ENCODE measurements around the gene HCFC2. TPM values are rescaled to one million over a fixed set of nuclear protein-coding genes. Genes with fewer than 3 reads are reported as not detected.

HCFC2 gene
- total RNA-seq, 1 donor from 2014 or later: 23.5 TPM

DNA sequence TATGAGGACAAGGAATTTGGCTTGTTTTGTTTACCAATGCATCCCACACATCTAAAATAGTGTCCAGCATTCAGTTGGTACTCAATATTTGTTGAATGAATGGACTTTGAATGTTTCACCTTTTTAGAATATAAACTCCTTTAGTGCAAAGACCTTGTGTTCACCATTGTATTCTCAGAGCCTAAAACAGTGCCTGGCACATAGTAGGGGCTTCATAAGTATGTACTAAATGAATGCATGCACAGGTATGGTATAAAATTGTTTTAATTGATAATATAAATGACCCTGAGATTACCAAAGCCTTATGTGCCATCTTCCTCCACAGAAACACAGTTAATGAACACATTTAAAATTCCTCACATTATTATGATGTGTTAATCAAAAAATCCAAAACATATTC lies 78.7 kb downstream of the HCFC2 start:
- Mint-ChIP-seq H3K27me3 (ENCODE audit: low read depth) (no peaks in the 10 kb centered on the region), H3K4me3 (ENCODE audit: unreplicated experiment) (no peak overlapping the region), H3K4me1 (ENCODE audit: low read depth) (peaks cover 7% of the 10 kb centered on the region), H3K36me3 (ENCODE audit: low read depth) (no peaks in the 10 kb centered on the region), H3K27ac (ENCODE audit: unreplicated experiment) (no peak overlapping the region), H3K9me3 (ENCODE audit: low read depth) (no peaks in the 10 kb centered on the region)
- DNase-seq (ENCODE audit: low spot score): no peak
- TF ChIP-seq, protein P1, sequence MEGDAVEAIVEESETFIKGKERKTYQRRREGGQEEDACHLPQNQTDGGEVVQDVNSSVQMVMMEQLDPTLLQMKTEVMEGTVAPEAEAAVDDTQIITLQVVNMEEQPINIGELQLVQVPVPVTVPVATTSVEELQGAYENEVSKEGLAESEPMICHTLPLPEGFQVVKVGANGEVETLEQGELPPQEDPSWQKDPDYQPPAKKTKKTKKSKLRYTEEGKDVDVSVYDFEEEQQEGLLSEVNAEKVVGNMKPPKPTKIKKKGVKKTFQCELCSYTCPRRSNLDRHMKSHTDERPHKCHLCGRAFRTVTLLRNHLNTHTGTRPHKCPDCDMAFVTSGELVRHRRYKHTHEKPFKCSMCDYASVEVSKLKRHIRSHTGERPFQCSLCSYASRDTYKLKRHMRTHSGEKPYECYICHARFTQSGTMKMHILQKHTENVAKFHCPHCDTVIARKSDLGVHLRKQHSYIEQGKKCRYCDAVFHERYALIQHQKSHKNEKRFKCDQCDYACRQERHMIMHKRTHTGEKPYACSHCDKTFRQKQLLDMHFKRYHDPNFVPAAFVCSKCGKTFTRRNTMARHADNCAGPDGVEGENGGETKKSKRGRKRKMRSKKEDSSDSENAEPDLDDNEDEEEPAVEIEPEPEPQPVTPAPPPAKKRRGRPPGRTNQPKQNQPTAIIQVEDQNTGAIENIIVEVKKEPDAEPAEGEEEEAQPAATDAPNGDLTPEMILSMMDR (IDR thresholded peaks at IDR 0.05): no peak

DNA sequence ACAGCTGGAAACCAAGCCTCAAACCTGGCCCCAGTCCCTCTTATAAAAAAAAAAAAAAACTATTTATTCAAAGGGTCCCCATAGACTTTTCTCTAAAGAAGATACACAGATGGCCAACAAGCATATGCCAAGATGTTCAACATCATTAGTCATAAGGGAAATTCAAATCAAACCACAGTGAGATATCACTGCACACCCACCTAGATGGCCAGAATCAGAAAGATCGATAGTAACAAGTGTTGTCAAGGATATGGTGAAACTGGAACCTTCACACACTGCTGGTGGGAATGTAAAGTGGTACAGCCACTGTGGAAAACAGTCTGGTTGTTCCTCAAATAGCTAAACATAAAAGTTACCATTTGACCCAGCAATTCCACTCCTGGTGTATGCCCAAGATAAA lies 79.6 kb downstream of the HCFC2 start:
- no peaks in the 10 kb centered on the region for H3K9me3 Mint-ChIP-seq (ENCODE audit: low read depth)

DNA sequence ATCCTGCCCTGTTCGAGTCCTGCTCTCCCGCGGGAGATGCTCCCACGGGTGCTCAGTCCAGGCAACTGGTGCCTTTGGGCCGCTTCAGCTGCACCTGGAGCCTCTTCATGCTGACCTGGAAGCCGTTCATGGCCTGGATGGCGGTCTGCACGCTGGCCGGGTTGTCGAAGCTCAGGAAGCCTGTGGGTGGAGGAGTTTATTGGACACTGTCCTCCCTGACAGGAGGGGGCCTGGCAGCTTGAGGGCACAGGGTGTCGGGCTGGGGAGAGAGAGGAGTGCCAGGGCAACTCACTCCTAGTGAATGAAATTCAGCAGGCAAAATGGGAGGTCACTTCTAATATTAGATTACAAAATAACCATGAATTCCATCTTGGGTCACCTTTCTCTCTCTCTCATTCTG lies 83.0 kb downstream of the HCFC2 start:
- Mint-ChIP-seq H3K27ac (ENCODE audit: unreplicated experiment) (no peak overlapping the region), H3K36me3 (ENCODE audit: low read depth) (no peaks in the 10 kb centered on the region)
- TF ChIP-seq, protein P1 (IDR thresholded peaks at IDR 0.05): no peak

More for the DNA sequence above, 79.6 kb downstream of the HCFC2 start:
- H3K27ac Mint-ChIP-seq (ENCODE audit: unreplicated experiment): no peak overlapping the region
- no peaks in the 10 kb centered on the region for H3K27me3 Mint-ChIP-seq (ENCODE audit: low read depth)
- peaks cover 2% of the 10 kb centered on the region for H3K4me1 Mint-ChIP-seq (ENCODE audit: low read depth)
- no peaks in the 10 kb centered on the region for H3K36me3 Mint-ChIP-seq (ENCODE audit: low read depth)
- TF ChIP-seq, protein P1 (IDR thresholded peaks at IDR 0.05): no peak
- no peak overlapping the region for H3K4me3 Mint-ChIP-seq (ENCODE audit: unreplicated experiment)
- DNase-seq (ENCODE audit: low spot score): no peak

DNA sequence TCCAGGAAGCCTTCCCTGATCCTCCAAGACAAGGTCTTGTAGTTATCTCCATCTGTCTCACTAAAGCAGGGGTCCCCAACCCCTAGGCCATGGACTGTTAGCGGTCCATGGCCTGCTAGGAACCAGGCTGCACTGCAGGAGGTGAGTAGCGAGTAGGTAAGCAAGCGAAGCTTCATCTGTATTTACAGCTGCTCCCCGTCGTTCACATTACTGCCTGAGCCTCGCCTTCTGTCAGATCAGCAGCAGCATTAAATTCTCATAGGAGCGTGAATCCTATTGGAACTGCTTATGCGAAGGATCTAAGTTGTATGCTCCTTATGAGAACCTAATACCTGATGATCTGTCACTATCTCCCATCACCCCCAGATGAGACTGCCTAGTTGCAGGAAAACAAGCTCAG lies 86.1 kb downstream of the HCFC2 start:
- Mint-ChIP-seq H3K4me3 (ENCODE audit: unreplicated experiment) (no peak overlapping the region), H3K9me3 (ENCODE audit: low read depth) (no peaks in the 10 kb centered on the region), H3K36me3 (ENCODE audit: low read depth) (no peaks in the 10 kb centered on the region), H3K4me1 (ENCODE audit: low read depth) (no peaks in the 10 kb centered on the region), H3K27ac (ENCODE audit: unreplicated experiment) (no peak overlapping the region), H3K27me3 (ENCODE audit: low read depth) (peaks cover 2% of the 10 kb centered on the region)
- TF ChIP-seq, protein P1 (IDR thresholded peaks at IDR 0.05): no peak
- DNase-seq (ENCODE audit: low spot score): no peak

More for the DNA sequence above, 83.0 kb downstream of the HCFC2 start:
- H3K4me1 Mint-ChIP-seq (ENCODE audit: low read depth): no peaks in the 10 kb centered on the region
- DNase-seq (ENCODE audit: low spot score): no peak
- no peak overlapping the region for H3K4me3 Mint-ChIP-seq (ENCODE audit: unreplicated experiment)
- no peaks in the 10 kb centered on the region for H3K9me3 Mint-ChIP-seq (ENCODE audit: low read depth)
- peaks cover 2% of the 10 kb centered on the region for H3K27me3 Mint-ChIP-seq (ENCODE audit: low read depth)

DNA sequence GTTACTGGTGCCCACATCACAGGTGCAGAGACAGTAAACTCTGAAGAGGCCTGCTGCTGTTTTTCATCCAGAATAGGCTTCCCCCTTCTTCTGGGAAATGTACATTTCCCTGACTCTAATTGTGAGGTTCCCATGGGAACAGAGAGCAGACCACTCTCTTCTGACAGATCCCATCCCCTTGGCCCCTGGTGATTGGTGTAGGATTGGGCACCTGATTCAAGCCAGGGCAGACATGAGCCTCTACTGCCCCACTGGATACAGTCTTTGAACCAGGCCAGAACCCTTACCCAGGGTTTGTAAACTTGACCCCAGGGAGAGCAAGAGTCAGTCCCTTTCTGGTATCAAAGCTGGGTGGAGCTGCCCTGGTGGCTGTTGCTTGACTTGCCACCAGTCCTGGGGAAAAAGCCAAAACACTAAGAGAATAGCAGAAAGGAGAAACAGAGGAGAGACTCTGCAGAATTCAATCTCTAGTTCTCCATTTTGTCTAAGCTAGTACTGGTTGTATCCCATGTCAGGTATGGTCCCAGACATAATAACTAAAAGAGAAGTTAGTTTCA lies 88.4 kb downstream of the HCFC2 start:
- H3K9me3 Mint-ChIP-seq (ENCODE audit: low read depth): no peaks in the 10 kb centered on the region
- no peak overlapping the region for H3K27ac Mint-ChIP-seq (ENCODE audit: unreplicated experiment)
- no peak for DNase-seq (ENCODE audit: low spot score)
- H3K27me3 Mint-ChIP-seq (ENCODE audit: low read depth): peaks cover 2% of the 10 kb centered on the region
- H3K4me3 Mint-ChIP-seq (ENCODE audit: unreplicated experiment): no peak overlapping the region
- H3K36me3 Mint-ChIP-seq (ENCODE audit: low read depth): no peaks in the 10 kb centered on the region
- TF ChIP-seq, protein P1 (IDR thresholded peaks at IDR 0.05): no peak
- H3K4me1 Mint-ChIP-seq (ENCODE audit: low read depth): no peaks in the 10 kb centered on the region

Data from chondrocyte (in vitro differentiated cells).